Stimulated activated CD8-positive, alpha-beta memory T cell treated with anti-CD3 and anti-CD28 coated beads, Interleukin-12 subunit alpha, Interleukin-12 subunit beta, amount 100 ng/mL, for 1 hour (primary cell): Measurements from ENCODE around the gene MARCHF6.
"Not testable (repeated sequence)": the region's sequence is repeated elsewhere in the genome, so short reads cannot be mapped to it uniquely, and the experiment has no call there.

Experiments
- DNase-seq: peaks from one replicate; pipeline ENCODE4 v3.0.0-alpha.2; 2020; ENCODE audit warnings: low read depth

The MARCHF6 gene

DNA sequence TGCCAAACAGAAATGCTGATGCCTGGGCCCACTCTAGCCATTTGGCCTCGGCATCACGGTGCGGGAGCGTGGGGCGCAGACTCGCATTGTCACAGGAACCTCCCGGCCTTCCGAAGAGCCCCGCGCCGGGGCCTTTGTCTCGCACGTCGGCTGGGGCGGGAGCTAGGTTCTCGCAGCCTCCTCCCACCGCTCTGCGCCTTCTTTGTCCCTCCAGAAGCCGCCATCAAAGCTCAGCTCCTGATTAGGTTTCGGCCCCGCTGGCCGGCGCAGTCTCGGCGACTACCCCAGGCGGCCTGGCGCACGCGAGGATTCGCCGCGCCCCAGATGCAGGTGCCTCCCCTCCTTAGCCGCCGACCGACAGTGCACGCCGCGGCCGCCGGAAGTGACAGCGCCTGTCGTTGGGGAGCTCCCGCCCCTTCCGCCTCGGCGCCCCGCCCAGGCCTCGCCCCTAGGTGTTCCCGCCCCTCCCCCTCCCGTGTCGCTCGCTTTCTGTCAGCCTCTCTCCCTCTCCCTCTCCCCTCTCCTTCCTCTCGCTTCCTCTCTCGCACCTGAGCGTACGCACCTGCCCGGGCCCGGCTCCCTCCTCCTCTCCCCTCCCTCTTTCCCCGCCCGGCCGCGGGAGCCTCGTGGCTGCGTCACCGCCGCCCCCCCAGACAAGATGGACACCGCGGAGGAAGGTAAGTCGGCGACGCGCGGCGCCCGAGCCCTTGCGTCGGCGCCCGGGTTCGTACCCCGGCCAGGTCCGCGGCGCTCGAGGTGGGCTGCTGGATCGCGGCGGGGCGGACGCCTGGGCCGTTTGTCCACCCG, at the start of gene MARCHF6:
MARCHF6 (plus strand) TSS at position 455 of the 807 bp plus-strand sequence; CDS start at position 659, 204 bp downstream.
- peak; percentile 93 for DNase-seq

DNA sequence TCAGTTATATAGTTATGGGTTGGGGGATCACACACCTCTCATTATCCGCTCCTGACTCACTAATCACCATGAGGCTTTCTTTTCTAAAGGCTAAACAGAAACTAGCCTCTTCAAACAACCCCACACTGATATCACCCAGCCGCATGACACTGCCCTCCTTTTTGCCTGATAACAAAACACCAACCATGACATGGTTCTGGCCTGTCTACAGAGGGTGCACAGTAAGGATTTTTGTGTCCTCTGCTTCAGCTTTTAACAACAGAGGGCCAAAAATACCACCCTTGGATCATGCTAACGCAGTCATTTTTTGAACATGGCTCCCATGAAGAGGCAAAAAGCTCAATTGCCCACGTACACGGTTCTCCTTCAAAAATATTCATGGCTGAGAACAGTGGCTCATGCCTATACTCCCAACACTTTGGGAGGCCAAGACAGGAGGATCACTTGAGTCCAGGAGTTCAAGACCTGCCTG, 49.8 kb upstream of the MARCHF6 start:
- DNase-seq = no peak

- DNase-seq = no peak
Observed at GRCh38 chr5:10304932-10305331, 48.6 kb upstream of the MARCHF6 start.

DNA sequence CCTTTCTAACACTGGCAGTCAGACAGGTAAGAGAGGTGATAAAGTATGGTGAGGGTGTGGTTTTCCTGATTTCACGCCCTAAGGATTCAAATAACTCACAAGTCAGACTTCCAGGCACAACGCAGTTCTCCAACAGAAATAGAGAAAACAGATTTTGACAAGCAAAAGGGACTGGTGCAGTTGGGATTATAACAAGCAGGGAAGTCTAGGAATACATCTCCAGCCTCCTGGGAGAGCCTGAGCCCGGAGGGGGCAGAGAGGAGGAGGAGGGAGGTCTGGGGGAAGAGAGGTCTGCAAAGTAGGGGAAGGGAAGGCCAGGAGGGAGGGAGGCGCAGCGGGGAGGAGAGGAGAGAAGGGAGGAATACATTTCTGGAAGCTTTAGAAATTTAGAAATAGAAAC, 47.4 kb upstream of the MARCHF6 start:
- DNase-seq = no peak

DNA sequence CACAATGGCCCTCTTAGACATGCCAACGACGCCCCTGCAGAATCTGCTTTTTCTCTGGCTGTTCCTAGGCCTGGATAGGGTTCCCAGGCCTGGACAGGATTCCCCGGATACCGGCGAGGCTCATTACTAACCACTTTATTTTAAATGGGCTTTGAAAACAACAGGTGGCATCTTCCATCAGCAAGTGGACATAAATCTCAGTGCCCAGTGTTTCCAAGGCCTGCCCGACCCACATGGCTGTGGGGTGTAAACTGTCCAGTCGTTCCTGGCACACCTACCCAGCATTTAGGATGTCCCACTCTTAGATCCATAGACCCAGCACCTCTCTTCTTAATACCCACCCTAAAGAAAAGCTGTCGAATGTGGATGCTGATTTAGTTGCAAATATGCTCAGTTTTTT, 46.7 kb upstream of the MARCHF6 start:
- no peak for DNase-seq

DNA sequence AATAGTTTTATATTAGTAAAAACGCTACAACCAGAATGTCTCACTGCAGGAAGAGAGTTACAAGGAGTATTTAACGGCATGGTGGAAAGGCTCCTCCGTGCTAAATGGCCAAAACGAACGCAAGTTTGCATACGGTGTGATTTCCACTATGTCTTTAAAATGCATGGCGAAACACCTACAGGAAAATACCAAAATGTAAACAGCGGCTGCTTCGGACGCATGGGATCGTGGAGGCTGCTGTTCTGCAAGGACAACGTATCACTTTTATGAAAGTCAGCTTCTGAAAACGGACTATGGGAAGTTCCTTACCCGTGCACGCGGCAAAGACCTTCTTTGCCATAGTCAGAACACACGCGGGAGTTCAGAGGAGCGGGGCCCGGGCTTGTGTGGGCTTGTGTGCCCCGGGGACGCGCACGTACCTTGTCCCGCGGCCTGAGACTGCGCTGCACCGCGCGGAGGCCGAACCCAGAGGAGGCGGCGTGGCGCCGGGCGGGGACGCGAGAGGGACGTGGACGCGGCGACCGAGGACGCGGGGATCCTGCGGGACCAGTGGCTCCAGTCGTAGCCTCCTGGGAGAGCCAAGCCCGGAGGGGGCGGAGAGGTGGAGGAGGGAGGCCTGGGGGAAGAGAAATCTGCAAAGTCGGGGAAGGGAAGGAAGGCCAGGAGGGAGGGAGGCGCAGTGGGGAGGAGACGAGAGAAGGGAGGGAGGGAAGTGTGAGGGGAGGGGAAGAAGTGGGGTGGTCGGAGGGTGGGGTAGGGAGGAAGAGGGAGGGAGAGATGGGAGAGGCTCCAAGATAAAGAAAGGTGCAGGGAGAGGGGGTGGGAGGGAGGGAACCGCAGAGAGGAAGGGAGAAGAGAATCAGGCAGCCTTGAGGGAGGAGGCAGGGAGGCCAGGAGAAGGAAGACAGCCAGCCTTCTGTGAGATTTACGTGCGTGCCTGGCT, 46.0 kb upstream of the MARCHF6 start, which contains the start of gene CMBL:
CMBL (minus strand) TSS at position 697 of the 943 bp plus-strand sequence. CDS start 17,140 bp downstream, outside the sequence.
- no peak for DNase-seq

GRCh38 chr5:10308844-10309243, 44.7 kb upstream of the MARCHF6 start:
- no peak for DNase-seq

DNA sequence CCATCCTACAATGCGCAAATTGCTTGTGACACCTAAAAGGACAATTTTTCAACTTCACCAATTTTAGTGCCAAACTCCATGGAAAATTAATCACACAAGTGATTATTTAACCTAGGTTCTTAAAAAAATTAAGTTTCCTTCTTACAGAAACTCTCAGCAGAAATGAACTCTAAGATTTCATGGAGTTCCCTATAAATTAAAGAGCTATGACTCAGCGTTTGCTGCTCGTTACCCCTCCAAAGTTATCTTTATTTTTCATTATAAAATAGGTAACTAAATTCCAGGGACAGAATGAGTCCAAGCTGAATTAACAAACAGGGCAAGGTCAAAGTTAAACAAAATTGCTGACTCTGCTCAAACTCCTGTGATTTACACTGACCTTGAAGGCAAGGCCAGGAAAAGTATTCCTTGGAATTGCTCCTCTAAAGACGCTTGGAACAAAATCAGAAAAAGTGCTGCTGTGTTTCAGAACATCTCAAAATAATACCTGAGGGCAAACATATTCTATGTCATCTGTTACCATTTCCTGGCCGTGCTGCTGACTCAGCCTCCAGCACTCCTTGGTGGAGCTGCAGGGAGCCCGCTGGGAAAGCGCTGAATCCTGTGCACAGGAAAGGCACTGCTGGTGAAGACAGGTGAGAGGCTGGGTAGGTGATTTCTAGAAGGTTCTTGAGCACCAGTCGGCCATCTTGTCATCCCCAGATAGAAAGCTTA, 43.3 kb upstream of the MARCHF6 start:
- DNase-seq = no peak

- DNase-seq = not testable (repeated sequence)
Observed at GRCh38 chr5:10310835-10311570, 42.5 kb upstream of the MARCHF6 start.

- no peak for DNase-seq
Observed at GRCh38 chr5:10311595-10312425, 41.7 kb upstream of the MARCHF6 start.

DNA sequence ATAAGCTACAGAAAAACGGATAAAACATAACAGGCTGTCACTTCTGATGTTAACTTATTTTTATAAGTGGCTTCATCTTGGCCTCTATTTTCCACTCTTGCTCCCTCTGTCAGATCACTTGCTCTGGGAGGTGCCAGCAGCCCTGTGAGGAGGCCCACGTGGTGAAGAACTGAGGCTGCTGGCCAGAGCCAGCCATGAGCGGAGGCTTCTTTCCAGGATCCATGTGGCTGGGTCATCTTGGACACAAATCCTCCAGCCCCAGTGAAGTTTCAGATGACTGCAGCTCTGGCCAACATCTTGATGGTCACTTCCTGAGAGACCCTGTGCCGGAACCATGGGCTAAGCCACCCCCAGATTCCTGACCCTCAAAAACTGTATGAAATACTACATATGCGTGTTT, 38.3 kb upstream of the MARCHF6 start:
- no peak for DNase-seq

- DNase-seq = no peak
Observed at GRCh38 chr5:10315824-10316509, 37.5 kb upstream of the MARCHF6 start.

DNA sequence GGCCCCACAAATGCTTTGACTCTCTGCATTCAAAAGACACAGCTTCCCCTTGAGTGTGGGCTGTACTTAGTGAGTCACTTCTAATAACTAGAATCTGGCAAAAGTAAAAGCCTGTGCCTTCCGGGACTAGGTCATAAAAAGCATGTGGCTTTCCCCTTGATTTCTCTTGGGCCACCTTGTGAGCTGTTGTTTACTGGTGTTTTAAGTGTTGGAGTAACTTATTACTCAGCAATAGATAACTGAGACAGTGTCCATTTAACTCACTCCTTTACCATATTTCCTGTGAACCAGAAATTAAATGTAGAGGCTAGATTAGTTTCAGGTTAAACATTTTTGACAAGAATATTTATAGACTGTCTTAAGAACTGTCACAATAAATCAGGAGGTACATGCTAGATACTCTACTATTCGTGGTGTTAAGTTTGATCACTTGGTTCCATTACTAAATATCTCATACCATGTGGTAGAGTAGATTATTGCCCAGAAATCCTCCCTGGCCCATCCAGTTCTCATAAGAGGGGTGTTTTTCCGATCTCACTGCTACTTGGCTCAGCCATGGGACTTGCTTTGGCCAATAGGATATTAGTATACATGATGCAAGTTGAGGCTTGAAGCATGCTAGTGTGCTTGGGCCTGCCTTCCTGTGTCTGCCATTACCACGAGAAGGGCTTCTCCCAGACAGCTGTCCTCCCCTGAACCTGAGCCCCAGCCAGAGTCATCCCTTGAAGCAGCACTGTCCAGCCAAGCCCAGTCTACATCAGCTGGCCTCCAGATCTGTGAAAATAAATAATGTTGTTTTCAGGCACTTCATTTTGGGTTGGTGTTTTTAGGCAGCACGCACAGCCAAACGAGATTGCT, 35.4 kb upstream of the MARCHF6 start:
- no peak for DNase-seq

DNA sequence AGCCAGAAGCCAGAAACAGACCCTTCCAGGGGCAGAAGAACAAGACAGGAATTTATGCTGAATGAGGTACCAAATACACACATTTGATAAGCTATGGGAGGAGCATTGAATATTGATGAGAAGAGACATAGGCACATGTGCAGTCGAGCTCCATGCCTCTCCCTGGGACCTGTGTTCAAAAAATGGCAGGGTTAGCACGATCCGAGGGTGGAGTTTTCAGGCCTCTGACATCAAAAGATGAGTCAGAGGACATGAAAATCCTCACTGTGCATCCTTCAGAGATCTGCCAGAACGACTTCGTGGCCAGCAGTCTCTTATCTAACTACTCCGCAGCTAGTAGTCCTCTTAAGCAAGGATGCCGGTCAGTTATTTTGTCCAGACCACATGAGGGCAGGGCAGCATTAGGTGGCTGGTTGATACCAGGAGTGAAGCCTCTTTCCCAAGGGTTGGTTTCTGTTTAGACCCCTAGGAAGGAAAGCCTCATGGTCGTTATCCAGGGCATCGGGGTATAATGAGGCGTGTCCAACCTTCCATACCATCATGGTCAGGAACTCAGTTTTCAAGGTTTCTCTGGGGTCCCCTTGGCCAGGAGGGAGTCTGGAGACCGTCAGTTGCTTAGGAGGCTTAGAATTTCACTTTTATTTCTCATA, 34.2 kb upstream of the MARCHF6 start:
- no peak for DNase-seq

DNA sequence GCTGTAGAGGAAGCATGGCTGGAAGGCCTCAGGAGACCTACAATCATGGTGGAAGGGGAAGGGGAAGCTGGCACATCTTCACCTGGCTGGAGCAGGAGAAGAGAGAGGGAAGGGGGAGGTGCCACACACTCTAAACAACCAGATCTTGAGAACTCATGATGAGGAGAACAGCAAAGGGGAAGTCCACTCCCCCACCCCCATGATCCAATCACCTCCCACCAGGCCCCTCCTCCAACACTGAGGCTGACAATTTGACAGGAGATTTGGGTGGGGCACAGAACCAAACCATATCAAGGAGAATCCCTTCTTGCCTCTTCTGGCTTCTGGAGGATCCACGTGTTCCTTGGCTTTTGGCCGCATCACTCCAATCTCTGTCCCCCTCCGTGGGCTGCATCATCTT, 32.7 kb upstream of the MARCHF6 start:
- DNase-seq = no peak

DNA sequence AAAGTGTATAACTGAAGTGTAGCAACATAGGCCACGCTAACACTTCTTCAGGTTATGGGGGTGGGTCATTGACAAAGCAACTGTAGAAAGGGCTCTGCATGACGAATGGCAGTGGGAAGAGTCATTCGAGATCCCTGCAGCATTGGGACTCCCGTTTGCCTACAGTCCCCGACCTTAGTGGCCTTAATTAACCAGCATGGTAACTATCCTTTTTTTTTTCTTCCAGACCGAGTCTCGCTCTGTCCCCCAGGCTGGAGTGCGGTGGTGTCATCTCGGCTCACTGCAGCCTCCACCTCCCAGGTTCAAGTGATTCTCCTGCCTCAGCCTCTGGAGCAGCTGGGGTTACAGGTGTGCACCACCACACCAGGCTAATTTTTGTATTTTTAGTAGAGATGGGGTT, 31.6 kb upstream of the MARCHF6 start:
- no peak for DNase-seq

DNA sequence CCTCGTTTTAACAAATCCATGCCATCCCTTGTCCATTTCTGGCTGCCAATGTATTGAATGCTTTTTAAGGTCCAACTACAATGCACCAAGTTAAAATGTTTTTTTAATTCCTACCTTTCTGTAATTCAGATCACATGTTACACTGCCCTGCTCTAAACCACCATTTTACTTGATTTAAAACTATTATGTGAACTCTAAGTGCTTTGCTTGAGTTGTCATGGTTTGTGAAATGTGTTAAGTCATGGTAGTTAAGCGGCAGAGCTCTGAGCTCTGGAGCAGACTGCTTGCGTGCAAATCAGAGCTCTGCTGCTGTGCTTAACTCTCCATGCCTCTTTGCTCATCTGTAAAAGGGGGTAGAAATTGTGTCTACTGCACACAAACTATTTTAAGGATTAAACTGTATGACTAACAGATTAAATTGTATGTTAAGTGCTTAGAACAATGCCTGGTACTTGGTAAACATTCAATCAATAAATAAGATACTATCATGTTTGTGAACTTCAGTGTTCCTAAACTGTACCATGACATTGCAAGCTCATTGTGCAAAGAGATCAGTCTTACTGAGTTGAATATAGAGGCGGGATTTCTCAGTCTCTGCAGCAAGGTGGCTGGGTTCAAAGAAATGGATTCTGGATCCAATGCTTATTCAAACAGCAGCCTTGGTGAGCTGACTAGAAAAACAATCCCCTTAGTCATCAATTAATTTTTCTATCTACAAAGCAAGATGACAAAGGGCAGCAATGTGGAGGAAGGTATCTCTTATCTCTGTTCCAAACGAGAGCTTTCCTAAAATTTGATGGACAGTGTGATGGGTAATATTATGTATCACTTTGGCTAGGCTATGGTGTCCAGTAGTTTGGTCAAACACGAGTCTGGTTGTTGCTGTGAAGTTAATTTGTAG, 29.7 kb upstream of the MARCHF6 start:
- DNase-seq = no peak
